Smooth muscle cell (in vitro differentiated cells): ENCODE measurements around the gene HTRA3. TPM values are rescaled to one million over a fixed set of nuclear protein-coding genes. Genes with fewer than 3 reads are reported as not detected.

ENCODE experiments used
- DNase-seq: peaks from one replicate; lab custom pipeline; 2025; ENCODE audit not compliant: unreplicated experiment; lab: John Stamatoyannopoulos, UW
- H2AFZ ChIP-seq: fragments of 200-600 bp; sonication (generic); 2 replicates; pipeline ENCODE4 v1.6.0; 2016; ENCODE audit warnings: antibody characterized with exemption, low read depth, mild to moderate bottlenecking
- H3F3A ChIP-seq: fragments of 200-600 bp; sonication (generic); 2 replicates; pipeline ENCODE4 v1.6.0; 2017; ENCODE audit warnings: antibody characterized with exemption, low read depth
- H3K27ac ChIP-seq: fragments of 200-600 bp; sonication (generic); 2 replicates; pipeline ENCODE4 v1.5.1; 2016; ENCODE audit warnings: low read depth, mild to moderate bottlenecking
- H3K27me3 ChIP-seq: fragments of 200-600 bp; sonication (generic); 2 replicates; pipeline ENCODE4 v1.6.1; 2016; ENCODE audit warnings: low read depth, mild to moderate bottlenecking
- H3K36me3 ChIP-seq: fragments of 200-600 bp; sonication (generic); 2 replicates; pipeline ENCODE4 v1.5.1; 2016; ENCODE audit warnings: low read depth
- H3K4me1 ChIP-seq: fragments of 200-600 bp; sonication (generic); 2 replicates; pipeline ENCODE4 v1.5.1; 2016; ENCODE audit warnings: low read depth
- H3K4me2 ChIP-seq: fragments of 200-600 bp; sonication (generic); 2 replicates; pipeline ENCODE4 v1.6.0; 2016; ENCODE audit warnings: mild to moderate bottlenecking
- H3K4me3 ChIP-seq: fragments of 200-600 bp; sonication (generic); 2 replicates; pipeline ENCODE4 v1.5.1; 2016; ENCODE audit warnings: mild to moderate bottlenecking
- H3K79me2 ChIP-seq: fragments of 200-600 bp; sonication (generic); 2 replicates; pipeline ENCODE4 v1.6.0; 2016; ENCODE audit warnings: low read depth, mild to moderate bottlenecking
- H3K9ac ChIP-seq: fragments of 200-600 bp; sonication (generic); 2 replicates; pipeline ENCODE4 v1.6.0; 2016; ENCODE audit warnings: low read depth
- H3K9me3 ChIP-seq: fragments of 200-600 bp; sonication (generic); replicated peaks from 2 replicates; pipeline ENCODE4 v1.5.1; 2016; ENCODE audit warnings: low read depth
- H4K20me1 ChIP-seq: fragments of 200-600 bp; sonication (generic); 2 replicates; pipeline ENCODE4 v1.6.0; 2016; ENCODE audit warnings: low read depth
- WGBS: methylation state at CpG from one replicate; pipeline ENCODE4 v1.1.7; 2016; ENCODE audit warnings: low lambda C conversion rate; 5-methylcytosine and 5-hydroxymethylcytosine counted together
- polyA plus RNA-seq: library from polyadenylated mRNA; unstranded; fragments of >200 nt; fragmentation: Nextera tagmentation; extraction: Ambion mirVana; gene quantifications from 2 replicates; pipeline ENCODE4 v1.2.1, GENCODE V29; 2016
- total RNA-seq: library from RNA; depleted of rRNA; stranded (reverse); fragments of >200 nt; gene quantifications from 2 replicates; pipeline ENCODE4 v1.2.3, GENCODE V29; 2014
- TF ChIP-seq, protein P1 (sequence below): fragments of 200-600 bp; sonication (generic); IDR thresholded peaks from 2 replicates; pipeline ENCODE4 v1.5.1; 2017; ENCODE audit warnings: borderline replicate concordance, mild to moderate bottlenecking, antibody characterized with exemption; ENCODE audit not compliant: insufficient read depth, poor library complexity, severe bottlenecking

The HTRA3 gene
- total and polyA plus RNA-seq, 2 experiments from 2014 or later = 77.7 to 227 TPM

- Histone ChIP-seq H3K9ac (no peak overlapping the region), H3K4me3 (no peak overlapping the region), H3K79me2 (no peaks in the 10 kb centered on the region), H3F3A (no peaks in the 10 kb centered on the region), H2AFZ (no peak overlapping the region), H4K20me1 (peaks cover 4% of the 10 kb centered on the region), H3K27ac (no peak overlapping the region), H3K4me1 (no peaks in the 10 kb centered on the region), H3K36me3 (no peaks in the 10 kb centered on the region), H3K4me2 (no peak overlapping the region), H3K9me3 (no peaks in the 10 kb centered on the region), H3K27me3 (no peaks in the 10 kb centered on the region)
- 88% methylated on average over 16 of the region's 16 CpGs for WGBS
- DNase-seq = no peak
- TF ChIP-seq, protein P1, sequence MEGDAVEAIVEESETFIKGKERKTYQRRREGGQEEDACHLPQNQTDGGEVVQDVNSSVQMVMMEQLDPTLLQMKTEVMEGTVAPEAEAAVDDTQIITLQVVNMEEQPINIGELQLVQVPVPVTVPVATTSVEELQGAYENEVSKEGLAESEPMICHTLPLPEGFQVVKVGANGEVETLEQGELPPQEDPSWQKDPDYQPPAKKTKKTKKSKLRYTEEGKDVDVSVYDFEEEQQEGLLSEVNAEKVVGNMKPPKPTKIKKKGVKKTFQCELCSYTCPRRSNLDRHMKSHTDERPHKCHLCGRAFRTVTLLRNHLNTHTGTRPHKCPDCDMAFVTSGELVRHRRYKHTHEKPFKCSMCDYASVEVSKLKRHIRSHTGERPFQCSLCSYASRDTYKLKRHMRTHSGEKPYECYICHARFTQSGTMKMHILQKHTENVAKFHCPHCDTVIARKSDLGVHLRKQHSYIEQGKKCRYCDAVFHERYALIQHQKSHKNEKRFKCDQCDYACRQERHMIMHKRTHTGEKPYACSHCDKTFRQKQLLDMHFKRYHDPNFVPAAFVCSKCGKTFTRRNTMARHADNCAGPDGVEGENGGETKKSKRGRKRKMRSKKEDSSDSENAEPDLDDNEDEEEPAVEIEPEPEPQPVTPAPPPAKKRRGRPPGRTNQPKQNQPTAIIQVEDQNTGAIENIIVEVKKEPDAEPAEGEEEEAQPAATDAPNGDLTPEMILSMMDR = no peak
These were observed 15.8 kb downstream of the HTRA3 start for GRCh38 chr4:8285143-8285975.

DNA sequence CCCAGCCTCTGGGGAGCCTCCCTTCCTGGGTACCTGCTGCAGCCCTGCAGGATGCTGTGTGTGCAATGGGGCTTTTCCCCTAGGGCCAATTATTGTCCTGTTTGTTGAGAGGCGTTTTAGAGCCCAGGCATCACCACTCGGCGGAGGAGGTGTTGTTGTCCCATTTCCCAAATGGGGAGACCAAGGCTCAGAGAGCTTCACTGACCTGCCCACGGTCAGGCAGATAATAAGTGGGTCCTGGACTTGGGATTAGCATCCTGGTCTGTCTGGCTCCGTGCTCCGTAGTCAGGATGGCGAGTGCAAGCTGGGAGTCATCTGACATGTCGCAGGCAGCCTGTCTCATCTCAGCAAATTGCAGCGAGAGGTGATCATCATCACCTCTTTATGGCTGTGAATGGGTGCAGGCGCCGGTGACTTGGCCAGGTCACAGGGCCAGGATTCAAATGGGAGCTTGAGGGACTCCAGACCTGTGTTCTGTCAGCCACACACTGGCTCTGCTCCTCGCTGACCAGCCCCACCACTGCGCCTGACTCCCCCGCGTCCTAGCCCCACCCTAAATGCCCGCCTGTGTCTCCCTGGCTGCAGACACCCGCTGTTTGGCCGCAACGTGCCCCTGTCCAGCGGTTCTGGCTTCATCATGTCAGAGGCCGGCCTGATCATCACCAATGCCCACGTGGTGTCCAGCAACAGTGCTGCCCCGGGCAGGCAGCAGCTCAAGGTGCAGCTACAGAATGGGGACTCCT is 16.6 kb downstream of the HTRA3 start:
- H3K9ac ChIP-seq = no peak overlapping the region
- no peaks in the 10 kb centered on the region for H3K4me1 ChIP-seq
- H3K4me2 ChIP-seq = no peak overlapping the region
- no peaks in the 10 kb centered on the region for H3K36me3 ChIP-seq
- no peak overlapping the region for H2AFZ ChIP-seq
- no peaks in the 10 kb centered on the region for H3K27me3 ChIP-seq
- TF ChIP-seq, protein P1 = no peak
- DNase-seq = no peak
- no peak overlapping the region for H3K27ac ChIP-seq
- H3F3A ChIP-seq = no peaks in the 10 kb centered on the region
- H4K20me1 ChIP-seq = peaks cover 4% of the 10 kb centered on the region
- H3K4me3 ChIP-seq = no peak overlapping the region
- no peaks in the 10 kb centered on the region for H3K9me3 ChIP-seq
- 81% methylated on average over 23 of the region's 23 CpGs for WGBS
- H3K79me2 ChIP-seq = no peaks in the 10 kb centered on the region

DNA sequence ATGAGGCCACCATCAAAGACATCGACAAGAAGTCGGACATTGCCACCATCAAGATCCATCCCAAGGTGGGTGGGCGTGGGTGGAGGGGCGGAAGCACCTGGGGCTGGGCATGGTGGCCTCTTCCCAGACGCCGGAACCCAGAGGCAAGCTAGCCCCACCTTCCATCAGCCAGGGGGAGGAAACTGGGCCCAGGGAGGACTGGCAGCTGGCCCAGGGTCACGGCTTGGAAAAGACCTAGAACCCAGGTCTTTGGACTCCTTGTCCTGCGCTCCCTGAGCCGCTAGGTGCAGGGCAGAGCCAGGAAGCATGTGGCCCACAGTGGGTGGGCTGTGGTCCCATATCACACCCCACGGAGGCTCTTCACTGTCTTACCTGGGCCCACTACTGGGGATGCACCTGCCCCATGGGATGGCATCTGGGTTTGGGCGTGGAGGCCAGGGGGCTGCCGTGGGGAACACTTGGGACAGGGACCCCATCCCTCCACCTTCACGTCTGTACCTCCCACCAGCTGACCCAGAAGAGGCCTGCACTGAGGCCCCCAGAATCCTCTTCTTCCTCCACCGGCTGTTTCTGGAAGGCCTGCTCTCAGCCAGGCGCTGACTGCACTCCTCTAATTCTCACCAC is 17.3 kb downstream of the HTRA3 start:
- WGBS = 97% methylated on average over 12 of the region's 15 CpGs
- TF ChIP-seq, protein P1 = no peak
- H3K4me1 ChIP-seq = no peaks in the 10 kb centered on the region
- H3F3A ChIP-seq = no peaks in the 10 kb centered on the region
- no peaks in the 10 kb centered on the region for H3K27me3 ChIP-seq
- no peak overlapping the region for H3K9ac ChIP-seq
- no peaks in the 10 kb centered on the region for H3K9me3 ChIP-seq
- peaks cover 4% of the 10 kb centered on the region for H4K20me1 ChIP-seq
- H3K79me2 ChIP-seq = no peaks in the 10 kb centered on the region
- no peaks in the 10 kb centered on the region for H3K36me3 ChIP-seq
- H3K4me3 ChIP-seq = no peak overlapping the region
- no peak overlapping the region for H3K4me2 ChIP-seq
- H2AFZ ChIP-seq = no peak overlapping the region
- no peak for DNase-seq
- no peak overlapping the region for H3K27ac ChIP-seq
